K562 (cell line): Measurements from ENCODE around the gene OR9Q2. TPM values are rescaled to one million over a fixed set of nuclear protein-coding genes. Genes with fewer than 3 reads are reported as not detected.
A peak's percentile ranks its signal among the peaks of the same experiment; 100 is the strongest.

ENCODE experiments used
- ATAC-seq: fragments of 200-7000 bp; cut with Tn5 transposase; 3 replicates; pipeline ENCODE4 v1.9.1; 2020; ENCODE audit warnings: moderate library complexity
- BruUV-seq: library from RNA; stranded (reverse); fragments of 400-500 nt; replicated peaks from 2 replicates; lab custom pipeline; 2021; lab: Mats Ljungman, UMichigan
- CTCF ChIA-PET: fragments of 300-600 bp; formaldehyde crosslinking; extraction: SDS; loops from one replicate; lab custom pipeline; 2021; ENCODE audit warnings: low intra/inter-chr PET ratio; lab: Yijun Ruan, JAX
- POLR2A ChIA-PET: fragments of 300-600, 350-650 bp; sonication (Branson Sonifier 250); formaldehyde crosslinking; extraction: SDS; loops from one replicate; lab custom pipeline; 2021; ENCODE audit warnings: antibody characterized with exemption, inconsistent platforms; lab: Yijun Ruan, JAX
- DNase-seq, 4 experiments: peaks; one replicate each; pipeline versions ENCODE4 v3.0.0 to v3.0.0-alpha.2; 2011 to 2018; ENCODE audit warnings: low spot score in 3 of 4, mixed read lengths in 3 of 4; ENCODE audit errors: extremely low read depth in 1 of 4
- FAIRE-seq: peaks from 2 replicates; lab custom pipeline; 2011; peaks lifted over from hg19 to GRCh38; lab: Jason Lieb, UNC
- H2AFZ ChIP-seq: 2 replicates; pipeline ENCODE4 v1.6.0; 2011; ENCODE audit warnings: low read depth, low read length, control low read depth, inconsistent platforms
- H3K27ac ChIP-seq: fragments of 200-600 bp; 3 replicates; pipeline ENCODE4 v1.8.0; 2011; ENCODE audit warnings: low read depth, mild to moderate bottlenecking, control low read depth, inconsistent platforms, low read length, moderate library complexity, mixed read lengths; ENCODE audit errors: extremely low read depth
- H3K27me3 ChIP-seq, 2 experiments: fragments of 300-600 bp in 1 of 2; 2 replicates in 1 of 2; 3 replicates in 1 of 2; pipeline versions ENCODE4 v1.6.0 to v1.8.0; 2011; ENCODE audit warnings: inconsistent platforms in 2 of 2, low read length in 2 of 2, mild to moderate bottlenecking in 1 of 2, mixed read lengths in 1 of 2, moderate library complexity in 1 of 2; ENCODE audit not compliant: control insufficient read depth in 2 of 2, insufficient read depth in 2 of 2
- H3K36me3 ChIP-seq: fragments of 300-600 bp; 3 replicates; pipeline ENCODE4 v1.8.0; 2011; ENCODE audit warnings: mild to moderate bottlenecking, low read length, inconsistent platforms; ENCODE audit not compliant: control insufficient read depth, insufficient read depth
- H3K4me1 ChIP-seq, 2 experiments: fragments of 200-600 bp in 1 of 2; replicated peaks in 1 of 2; 2 replicates in 1 of 2; 3 replicates in 1 of 2; pipeline versions ENCODE4 v1.5.1 to v1.8.0; 2011; ENCODE audit warnings: inconsistent platforms in 2 of 2, low read length in 2 of 2, mild to moderate bottlenecking in 1 of 2, mixed read lengths in 1 of 2, moderate library complexity in 1 of 2; ENCODE audit not compliant: control insufficient read depth in 2 of 2, insufficient read depth in 2 of 2
- H3K4me2 ChIP-seq: 2 replicates; pipeline ENCODE4 v1.6.1; 2011; ENCODE audit warnings: low read length, control low read depth, inconsistent platforms, mixed read lengths; ENCODE audit not compliant: insufficient read depth
- H3K4me3 ChIP-seq: fragments of 200-600 bp; sonication (generic), shearing (Covaris generic); 2 replicates; pipeline ENCODE4 v1.5.1; 2016; ENCODE audit warnings: control low read depth, inconsistent platforms
- H3K79me2 ChIP-seq: fragments of 200-600 bp; 3 replicates; pipeline ENCODE4 v1.8.0; 2011; ENCODE audit warnings: low read length, inconsistent platforms; ENCODE audit not compliant: control insufficient read depth, insufficient read depth
- H3K9ac ChIP-seq, 2 experiments: 2 replicates each; pipeline versions ENCODE4 v1.6.0 to v1.6.1; 2011; ENCODE audit warnings: low read depth in 2 of 2, low read length in 2 of 2, control low read depth in 1 of 2, inconsistent platforms in 1 of 2, mild to moderate bottlenecking in 1 of 2, mixed read lengths in 1 of 2; ENCODE audit not compliant: insufficient read depth in 1 of 2
- H3K9me1 ChIP-seq: one replicate; pipeline ENCODE4 v1.6.0; 2011; ENCODE audit warnings: inconsistent platforms, mild to moderate bottlenecking, low read length, moderate library complexity; ENCODE audit not compliant: control insufficient read depth, insufficient read depth
- H3K9me3 ChIP-seq: replicated peaks from 2 replicates; pipeline ENCODE4 v1.5.1; 2011; ENCODE audit warnings: low read depth, low read length, inconsistent platforms; ENCODE audit not compliant: control insufficient read depth, insufficient read depth
- H4K20me1 ChIP-seq: replicated peaks from 2 replicates; pipeline ENCODE4 v1.6.1; 2011; ENCODE audit warnings: low read length, inconsistent platforms, mixed read lengths; ENCODE audit not compliant: control insufficient read depth, insufficient read depth
- CEBPG ChIP-seq, 3 experiments: fragments of 200-800 bp in 1 of 3; sonication (Bioruptor generic) in 1 of 3; sonication (generic) in 1 of 3; formaldehyde crosslinking in 1 of 3; IDR thresholded peaks in 2 of 3; conservative IDR thresholded peaks in 1 of 3; 2 replicates each; pipeline versions ENCODE4 v1.6.1 to v1.8.0; 2016 to 2022; ENCODE audit warnings: missing compliant biosample characterization in 2 of 3, missing genetic modification characterization in 2 of 3, mild to moderate bottlenecking in 1 of 3, missing genetic modification reagents in 1 of 3
- DIDO1 ChIP-seq: fragments of 450-650 bp; IDR thresholded peaks from 2 replicates; pipeline ENCODE4 v1.6.1; 2016; ENCODE audit warnings: low read depth, missing biosample characterization, missing genetic modification characterization
- HDGF ChIP-seq: fragments of 450-650 bp; IDR thresholded peaks from 2 replicates; pipeline ENCODE4 v1.6.1; 2016
- KHSRP ChIP-seq: fragments of 450-650 bp; IDR thresholded peaks from 2 replicates; pipeline ENCODE4 v1.6.1; 2017
- L3MBTL2 ChIP-seq: fragments of 450-650 bp; IDR thresholded peaks from 2 replicates; pipeline ENCODE4 v1.6.1; 2016; ENCODE audit warnings: mild to moderate bottlenecking, moderate library complexity
- MIER1 ChIP-seq: fragments of 450-650 bp; IDR thresholded peaks from 2 replicates; pipeline ENCODE4 v1.6.1; 2016; ENCODE audit warnings: antibody characterized with exemption, mild to moderate bottlenecking, low read depth
- NR2C2 ChIP-seq, 2 experiments: fragments of 200-800 bp in 1 of 2; sonication (Bioruptor generic) in 1 of 2; sonication (generic) in 1 of 2; formaldehyde crosslinking in 1 of 2; IDR thresholded peaks; 2 replicates each; pipeline versions ENCODE4 v1.6.1 to v1.8.0; 2016 to 2022; ENCODE audit warnings: mild to moderate bottlenecking in 1 of 2, missing compliant biosample characterization in 1 of 2, missing genetic modification characterization in 1 of 2, missing genetic modification reagents in 1 of 2
- RBBP5 ChIP-seq: fragments of 200-600 bp; sonication (generic); IDR thresholded peaks from 2 replicates; pipeline ENCODE4 v1.6.1; 2012; ENCODE audit warnings: borderline replicate concordance, mild to moderate bottlenecking, low read length, control low read depth, inconsistent platforms; ENCODE audit not compliant: insufficient read depth, poor library complexity, severe bottlenecking
- RBM14 ChIP-seq: fragments of 200-400 bp; formaldehyde crosslinking; IDR thresholded peaks from 2 replicates; pipeline ENCODE4 v1.6.1; 2018; ENCODE audit warnings: low read depth, mild to moderate bottlenecking, low read length, moderate library complexity, borderline replicate concordance; ENCODE audit not compliant: insufficient read depth
- RBM15 ChIP-seq: fragments of 200-400 bp; formaldehyde crosslinking; IDR thresholded peaks from 2 replicates; pipeline ENCODE4 v1.6.1; 2018; ENCODE audit warnings: mild to moderate bottlenecking, low read length, moderate library complexity; ENCODE audit not compliant: insufficient read depth
- SNRNP70 ChIP-seq: fragments of 200-400 bp; formaldehyde crosslinking; optimal IDR thresholded peaks from 2 replicates; pipeline ENCODE3; 2017; ENCODE audit warnings: low read depth, low read length
- SP2 ChIP-seq: IDR thresholded peaks from 2 replicates; pipeline ENCODE4 v1.6.1; 2011; ENCODE audit warnings: mild to moderate bottlenecking, low read depth, low read length, moderate library complexity; ENCODE audit not compliant: poor library complexity, severe bottlenecking; ENCODE audit errors: extremely low read depth
- TAF1 ChIP-seq: IDR thresholded peaks from 2 replicates; pipeline ENCODE4 v1.6.1; 2011; ENCODE audit warnings: mild to moderate bottlenecking, low read length, moderate library complexity; ENCODE audit not compliant: insufficient read depth, control insufficient read depth, severe bottlenecking; ENCODE audit errors: extremely low read depth
- TEAD1 ChIP-seq, 2 experiments: fragments of 450-650 bp in 1 of 2; sonication (generic) in 1 of 2; formaldehyde crosslinking; IDR thresholded peaks; 2 replicates each; pipeline versions ENCODE4 v1.4.0 to v1.8.0; 2020 to 2022; ENCODE audit warnings: mild to moderate bottlenecking in 2 of 2, missing genetic modification reagents in 1 of 2
- THRAP3 ChIP-seq: fragments of 450-650 bp; IDR thresholded peaks from 2 replicates; pipeline ENCODE4 v1.6.1; 2016; ENCODE audit warnings: mild to moderate bottlenecking, inconsistent platforms, borderline replicate concordance
- ZNF224 ChIP-seq: sonication (generic); formaldehyde crosslinking; IDR thresholded peaks from 2 replicates; pipeline ENCODE4 v1.8.0; 2022; ENCODE audit warnings: mild to moderate bottlenecking, missing genetic modification reagents
- ZNF232 ChIP-seq: sonication (generic); formaldehyde crosslinking; IDR thresholded peaks from 2 replicates; pipeline ENCODE4 v1.8.0; 2022; ENCODE audit warnings: mild to moderate bottlenecking, missing genetic modification reagents
- ZNF253 ChIP-seq: fragments of 250-450 bp; sonication (Bioruptor Pico); conservative IDR thresholded peaks from 2 replicates; pipeline ENCODE4 v1.6.1; 2021; ENCODE audit warnings: mild to moderate bottlenecking
- ZNF766 ChIP-seq: fragments of 200-800 bp; sonication (Bioruptor generic); conservative IDR thresholded peaks from 2 replicates; pipeline ENCODE4 v1.6.1; 2016; ENCODE audit warnings: missing genetic modification characterization, missing compliant biosample characterization
- WGBS: fragments of 100-300 bp; shearing (Covaris generic); methylation state at CpG from one replicate; pipeline ENCODE4 v1.1.6; 2016; ENCODE audit warnings: low coverage, mixed read lengths; ENCODE audit not compliant: insufficient coverage; ENCODE audit errors: missing lambda C conversion rate; 5-methylcytosine and 5-hydroxymethylcytosine counted together
- in situ Hi-C: fragments of 300-500 bp; cut with MboI; formaldehyde crosslinking; loops from 4 replicates; pipeline ENCODE4 v1.15.0; 2018; ENCODE audit warnings: inconsistent platforms, mixed read lengths
- intact Hi-C: fragments of 100-400 bp; cut with micrococcal nuclease; formaldehyde crosslinking; loops from 2 replicates; pipeline ENCODE4 v1.14.2; 2022
- polyA plus RNA-seq, 8 experiments: library from polyadenylated mRNA; depleted of rRNA in 4 of 8; stranded (reverse) in 5 of 8; unstranded in 3 of 8; fragments of >200 nt; fragmentation: Nextera tagmentation in 2 of 8; fragmentation: Illumina TruSeq in 1 of 8; extraction: Ambion mirVana in 2 of 8; extraction: Trizol in 1 of 8; gene quantifications; 2 replicates each; pipeline versions ENCODE4 v1.2.1 to v1.2.3, GENCODE V29; 2011 to 2014; ENCODE audit warnings: inconsistent platforms in 1 of 8, missing spikeins in 1 of 8
- total RNA-seq, 7 experiments: library from RNA; depleted of rRNA in 6 of 7; stranded (reverse); fragments of >200 nt in 6 of 7; fragmentation: Illumina TruSeq in 2 of 7; extraction: Trizol in 2 of 7; gene quantifications; 2 replicates each; pipeline versions ENCODE4 v1.2.1 to v1.2.3, GENCODE V29; 2011 to 2021; ENCODE audit warnings: low replicate concordance in 1 of 7
- TF ChIP-seq, protein P1 (sequence below): fragments of 450-650 bp; IDR thresholded peaks from 2 replicates; pipeline ENCODE4 v1.6.1; 2016; ENCODE audit warnings: antibody characterized with exemption

The OR9Q2 gene
- total and polyA plus RNA-seq, 9 of the 15 experiments (the other 6 are each of a cell fraction or from before 2014, with no cell fraction given) = not detected

DNA sequence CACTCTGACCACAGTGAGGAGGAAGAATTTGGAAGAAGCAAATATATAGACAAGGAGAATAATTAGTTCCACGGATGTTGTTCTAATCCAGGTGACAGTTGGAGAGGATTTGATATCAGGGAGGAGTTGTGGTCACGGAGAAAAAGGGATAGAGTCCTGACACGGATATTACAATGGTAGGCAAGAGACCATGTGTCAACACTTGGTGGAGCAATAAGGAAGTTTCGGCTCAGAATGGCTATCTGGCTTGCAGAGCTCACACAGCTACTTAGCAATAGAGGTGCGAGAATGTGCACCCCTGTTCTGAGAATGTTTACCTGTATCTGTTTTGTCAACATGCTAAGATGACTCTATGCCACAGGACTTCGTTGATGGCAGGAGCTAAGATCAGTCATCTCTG lies 10.4 kb upstream of the OR9Q2 start:
- in situ Hi-C loops = no loop called here
- no peaks in the 10 kb centered on the region for H3K4me1 ChIP-seq
- ATAC-seq = no peak

More for the DNA sequence above, 10.4 kb upstream of the OR9Q2 start:
- Histone ChIP-seq H3K9ac (no peak overlapping the region), H3K27me3 (no peaks in the 10 kb centered on the region), H3K27ac (no peak overlapping the region), H3K9me1 (no peaks in the 10 kb centered on the region), H3K4me2 (no peak overlapping the region), H3K36me3 (no peaks in the 10 kb centered on the region), H3K4me3 (no peak overlapping the region), H3K79me2 (no peaks in the 10 kb centered on the region), H2AFZ (no peak overlapping the region), H3K9me3 (no peaks in the 10 kb centered on the region), H4K20me1 (no peaks in the 10 kb centered on the region)
- DNase-seq = no peak
- ChIA-PET CTCF (no interaction called here), POLR2A (no interaction called here)
- TF ChIP-seq TEAD1 (CRISPR knock-in tag; IDR thresholded peaks at IDR 0.05) (no peak), SP2 (no peak), TAF1 (no peak), DIDO1 (tag) (no peak), RBM15 (no peak), ZNF232 (CRISPR knock-in tag) (no peak), SNRNP70 (no peak), RBBP5 (no peak), THRAP3 (no peak), CEBPG (CRISPR knock-in tag; IDR thresholded peaks at IDR 0.05) (no peak), CEBPG (tag; conservative IDR thresholded peaks at IDR 0.05 in 1 of 2, IDR thresholded peaks at IDR 0.05 in 1 of 2) (no peak), ZNF224 (no peak), RBM14 (no peak), L3MBTL2 (no peak), NR2C2 (CRISPR knock-in tag; IDR thresholded peaks at IDR 0.05) (no peak), NR2C2 (tag; IDR thresholded peaks at IDR 0.05) (no peak), HDGF (no peak), ZNF253 (CRISPR knock-in tag) (no peak), KHSRP (no peak), ZNF766 (CRISPR knock-in tag) (no peak), MIER1 (no peak)
- TF ChIP-seq, protein P1, sequence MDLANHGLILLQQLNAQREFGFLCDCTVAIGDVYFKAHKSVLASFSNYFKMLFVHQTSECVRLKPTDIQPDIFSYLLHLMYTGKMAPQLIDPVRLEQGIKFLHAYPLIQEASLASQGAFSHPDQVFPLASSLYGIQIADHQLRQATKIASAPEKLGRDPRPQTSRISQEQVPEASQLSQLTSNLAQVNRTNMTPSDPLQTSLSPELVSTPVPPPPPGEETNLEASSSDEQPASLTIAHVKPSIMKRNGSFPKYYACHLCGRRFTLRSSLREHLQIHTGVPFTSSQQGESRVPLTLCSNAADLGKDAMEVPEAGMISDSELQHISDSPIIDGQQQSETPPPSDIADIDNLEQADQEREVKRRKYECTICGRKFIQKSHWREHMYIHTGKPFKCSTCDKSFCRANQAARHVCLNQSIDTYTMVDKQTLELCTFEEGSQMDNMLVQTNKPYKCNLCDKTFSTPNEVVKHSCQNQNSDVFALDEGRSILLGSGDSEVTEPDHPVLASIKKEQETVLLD = no peak
- intact Hi-C loops = no loop called here
- peak; percentile 60 for FAIRE-seq
- BruUV-seq = no TSS peak
- WGBS = 2% methylated on average over 6 of the region's 6 CpGs
